Tibial artery (tissue), 4 donors: ENCODE measurements around the gene YBX1.

Source experiments
- DNase-seq, 2 donors: peaks; one replicate each; pipeline ENCODE4 v3.0.0-alpha.2; 2019
- H3K27ac ChIP-seq, 2 donors: fragments of 200-600 bp; sonication (generic) in 1 of 2; 1 replicate in 1 of 2; 2 replicates in 1 of 2; pipeline ENCODE4 v1.5.1; 2018 to 2019; ENCODE audit warnings: mild to moderate bottlenecking in 1 of 2
- H3K27me3 ChIP-seq, 2 donors: fragments of 200-600 bp; sonication (generic) in 1 of 2; one replicate each; pipeline versions ENCODE4 v1.5.1 to v1.6.0; 2016 to 2019
- H3K36me3 ChIP-seq, 3 donors: fragments of 200-600 bp; sonication (generic) in 2 of 3; one replicate each; pipeline ENCODE4 v1.5.1; 2016 to 2019; ENCODE audit warnings: mild to moderate bottlenecking in 2 of 3
- H3K4me1 ChIP-seq, 4 donors: fragments of 200-600 bp; sonication (generic) in 2 of 4; 1 replicate in 3 of 4; 2 replicates in 1 of 4; pipeline ENCODE4 v1.5.1; 2016 to 2019
- H3K4me3 ChIP-seq, 2 donors: fragments of 200-600 bp; sonication (generic) in 1 of 2; 1 replicate in 1 of 2; 2 replicates in 1 of 2; pipeline ENCODE4 v1.5.1; 2018 to 2019; ENCODE audit warnings: mild to moderate bottlenecking in 2 of 2
- H3K9me3 ChIP-seq, 3 donors: fragments of 200-600 bp; sonication (generic) in 1 of 3; one replicate each; pipeline ENCODE4 v1.5.1; 2016 to 2019
- CTCF ChIP-seq, 2 experiments: fragments of 200-600 bp in 1 of 2; fragments of 450-650 bp in 1 of 2; IDR thresholded peaks; one replicate each; pipeline ENCODE4 v1.5.1; 2017 to 2019; ENCODE audit warnings: antibody characterized with exemption in 2 of 2, mild to moderate bottlenecking in 1 of 2, moderate library complexity in 1 of 2
- intact Hi-C: fragments of 100-400 bp; cut with DNase I; formaldehyde crosslinking; loops from one replicate; pipeline ENCODE4 v1.15.0; 2023; ENCODE audit warnings: low total_unique reads

The YBX1 gene

GRCh38 chr1:42658877-42659337, 23.3 kb upstream of the YBX1 start:
- no peaks in the 10 kb centered on the region for H3K27me3 ChIP-seq
- intact Hi-C loops = no loop called here
- peaks cover 3 to 33% (median 11%) of the 10 kb centered on the region in 3 donors for H3K36me3 ChIP-seq
- peaks cover 0 to 21% (median 14%) of the 10 kb centered on the region in 4 donors for H3K4me1 ChIP-seq
- no peak for DNase-seq
- H3K9me3 ChIP-seq = no peaks in the 10 kb centered on the region
- peak overlapping the region; percentile 85 to 91 for H3K27ac ChIP-seq
- peak overlapping the region; percentile 75 to 84 for H3K4me3 ChIP-seq
- no peak for TF ChIP-seq CTCF (IDR thresholded peaks at IDR 0.05)

- no peak for TF ChIP-seq CTCF (IDR thresholded peaks at IDR 0.05)
- Histone ChIP-seq H3K9me3 (no peaks in the 10 kb centered on the region), H3K27me3 (no peaks in the 10 kb centered on the region), H3K4me3 (no peak overlapping the region), H3K4me1 (peaks cover 0 to 21% (median 14%) of the 10 kb centered on the region in 4 donors), H3K36me3 (peaks cover 13 to 54% (median 24%) of the 10 kb centered on the region in 3 donors), H3K27ac (no peak overlapping the region)
- intact Hi-C loops = no loop called here
- DNase-seq = no peak
Observed at GRCh38 chr1:42660907-42661500, 21.2 kb upstream of the YBX1 start.

GRCh38 chr1:42669936-42670335, 12.3 kb upstream of the YBX1 start:
- no peak overlapping the region for H3K4me3 ChIP-seq
- intact Hi-C loops = no loop called here
- H3K36me3 ChIP-seq = peaks cover 29 to 82% (median 39%) of the 10 kb centered on the region in 3 donors
- no peaks in the 10 kb centered on the region for H3K9me3 ChIP-seq
- peaks cover 0 to 7% (median 0%) of the 10 kb centered on the region in 4 donors for H3K4me1 ChIP-seq
- no peak overlapping the region for H3K27ac ChIP-seq
- TF ChIP-seq CTCF (IDR thresholded peaks at IDR 0.05) = no peak
- no peaks in the 10 kb centered on the region for H3K27me3 ChIP-seq
- no peak for DNase-seq

GRCh38 chr1:42670425-42670824, 11.8 kb upstream of the YBX1 start:
- peaks cover 0 to 7% (median 0%) of the 10 kb centered on the region in 4 donors for H3K4me1 ChIP-seq
- H3K9me3 ChIP-seq = no peaks in the 10 kb centered on the region
- intact Hi-C loops = no loop called here
- no peak overlapping the region for H3K4me3 ChIP-seq
- TF ChIP-seq CTCF (IDR thresholded peaks at IDR 0.05) = no peak
- H3K27ac ChIP-seq = no peak overlapping the region
- DNase-seq = no peak
- no peaks in the 10 kb centered on the region for H3K27me3 ChIP-seq
- peaks cover 29 to 82% (median 39%) of the 10 kb centered on the region in 3 donors for H3K36me3 ChIP-seq

- intact Hi-C loops = no loop called here
- DNase-seq = no peak
- peak overlapping the region in 1 of 2 donors; percentile 29 for H3K27ac ChIP-seq
- peaks cover 0 to 7% (median 0%) of the 10 kb centered on the region in 4 donors for H3K4me1 ChIP-seq
- H3K27me3 ChIP-seq = no peaks in the 10 kb centered on the region
- no peak for TF ChIP-seq CTCF (IDR thresholded peaks at IDR 0.05)
- H3K36me3 ChIP-seq = peaks cover 0 to 60% (median 6%) of the 10 kb centered on the region in 3 donors
- no peaks in the 10 kb centered on the region for H3K9me3 ChIP-seq
- H3K4me3 ChIP-seq = no peak overlapping the region
Observed at GRCh38 chr1:42674214-42674613, 8.0 kb upstream of the YBX1 start.
